ENCODE data around the gene SMPD4.
"Not testable (repeated sequence)": the region's sequence is repeated elsewhere in the genome, so short reads cannot be mapped to it uniquely, and the experiment has no call there.

DNA sequence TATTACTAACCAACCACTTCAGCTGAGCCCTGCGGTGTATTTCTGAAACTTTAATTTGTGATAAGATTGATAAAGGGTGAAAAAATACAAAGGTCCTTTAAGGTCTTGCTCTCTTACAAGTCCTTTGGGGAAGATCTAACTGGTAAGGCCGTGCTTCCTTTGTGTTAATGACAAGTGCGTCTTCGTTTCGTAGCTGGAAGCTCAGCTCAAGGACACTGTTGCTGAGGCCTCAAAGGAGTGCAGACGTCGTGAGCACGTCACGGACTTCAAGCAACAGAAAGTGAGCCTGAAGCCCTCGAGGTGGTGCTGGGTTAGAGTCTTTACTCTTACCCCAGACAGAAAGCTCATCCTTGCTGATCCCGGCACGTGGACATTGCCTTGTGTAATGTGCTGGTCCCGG lies 25.6 kb upstream of the SMPD4 start:
- not testable (repeated sequence) for TF ChIP-seq EZH2 (IDR thresholded peaks at IDR 0.05; ENCODE audit: low read depth, low read length, severe bottlenecking); GTF2F1 (IDR thresholded peaks at IDR 0.05; ENCODE audit: borderline replicate concordance, low read depth, low read length); POLR2A (IDR thresholded peaks at IDR 0.05; ENCODE audit: control extremely low read depth in 1 of 2, low read depth in 2 of 2, low read length in 2 of 2); CTBP2 (IDR thresholded peaks at IDR 0.05; ENCODE audit: borderline replicate concordance, insufficient read depth, insufficient read length, low read length); RAD21 (IDR thresholded peaks at IDR 0.05 in 1 of 2, conservative IDR thresholded peaks at IDR 0.05 in 1 of 2; ENCODE audit: low read depth in 2 of 2, low read length in 2 of 2)
- TF ChIP-seq, protein P1, sequence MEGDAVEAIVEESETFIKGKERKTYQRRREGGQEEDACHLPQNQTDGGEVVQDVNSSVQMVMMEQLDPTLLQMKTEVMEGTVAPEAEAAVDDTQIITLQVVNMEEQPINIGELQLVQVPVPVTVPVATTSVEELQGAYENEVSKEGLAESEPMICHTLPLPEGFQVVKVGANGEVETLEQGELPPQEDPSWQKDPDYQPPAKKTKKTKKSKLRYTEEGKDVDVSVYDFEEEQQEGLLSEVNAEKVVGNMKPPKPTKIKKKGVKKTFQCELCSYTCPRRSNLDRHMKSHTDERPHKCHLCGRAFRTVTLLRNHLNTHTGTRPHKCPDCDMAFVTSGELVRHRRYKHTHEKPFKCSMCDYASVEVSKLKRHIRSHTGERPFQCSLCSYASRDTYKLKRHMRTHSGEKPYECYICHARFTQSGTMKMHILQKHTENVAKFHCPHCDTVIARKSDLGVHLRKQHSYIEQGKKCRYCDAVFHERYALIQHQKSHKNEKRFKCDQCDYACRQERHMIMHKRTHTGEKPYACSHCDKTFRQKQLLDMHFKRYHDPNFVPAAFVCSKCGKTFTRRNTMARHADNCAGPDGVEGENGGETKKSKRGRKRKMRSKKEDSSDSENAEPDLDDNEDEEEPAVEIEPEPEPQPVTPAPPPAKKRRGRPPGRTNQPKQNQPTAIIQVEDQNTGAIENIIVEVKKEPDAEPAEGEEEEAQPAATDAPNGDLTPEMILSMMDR (IDR thresholded peaks at IDR 0.05; ENCODE audit: control extremely low read depth in 1 of 3, insufficient read depth in 1 of 3, low read depth in 1 of 3, low read length in 3 of 3) = not testable (repeated sequence)
